Measurements from ENCODE around the gene FREM1.

- TF ChIP-seq EZH2phosphoT487 (IDR thresholded peaks at IDR 0.05; ENCODE audit: borderline replicate concordance, low read depth) = no peak
- TF ChIP-seq GABPA (IDR thresholded peaks at IDR 0.05; ENCODE audit: low read depth) = no peak
- TF ChIP-seq CTCF (IDR thresholded peaks at IDR 0.05) = no peak
- TF ChIP-seq POLR2AphosphoS5 (IDR thresholded peaks at IDR 0.05; ENCODE audit: low read depth, low read length) = no peak
- no peak for TF ChIP-seq MEF2A (IDR thresholded peaks at IDR 0.05; ENCODE audit: borderline replicate concordance, low read depth)
- TF ChIP-seq SIN3A (IDR thresholded peaks at IDR 0.05; ENCODE audit: borderline replicate concordance, low read depth, low read length) = no peak
- TF ChIP-seq TAF1 (IDR thresholded peaks at IDR 0.05; ENCODE audit: borderline replicate concordance, low read depth, low read length) = no peak
- no peak for TF ChIP-seq TEAD4 (IDR thresholded peaks at IDR 0.05; ENCODE audit: borderline replicate concordance, insufficient read depth)
- no peak for TF ChIP-seq MXI1 (IDR thresholded peaks at IDR 0.05; ENCODE audit: low read depth, low read length)
- no peak for TF ChIP-seq FOSL2 (IDR thresholded peaks at IDR 0.05; ENCODE audit: borderline replicate concordance, low read depth)
- no peak for TF ChIP-seq ELF1 (IDR thresholded peaks at IDR 0.05)
- no peak for TF ChIP-seq RAD21 (IDR thresholded peaks at IDR 0.05; ENCODE audit: low read length)
- TF ChIP-seq YY1 (IDR thresholded peaks at IDR 0.05; ENCODE audit: low read depth) = no peak
Observed at GRCh38 chr9:14830057-14830456, 80.2 kb downstream of the FREM1 start.
